Coronary artery (tissue), 2 donors: ENCODE measurements around the gene CCDC33.

Source experiments
- DNase-seq: peaks from one replicate; pipeline ENCODE4 v3.0.0-alpha.2; 2017; ENCODE audit warnings: low spot score
- H3K27ac ChIP-seq, 2 donors: fragments of 200-600 bp; sonication (generic); one replicate each; pipeline ENCODE4 v1.5.1; 2016 to 2019
- H3K4me3 ChIP-seq: fragments of 200-600 bp; sonication (generic); 2 replicates; pipeline ENCODE4 v1.5.1; 2016; ENCODE audit warnings: mild to moderate bottlenecking, moderate library complexity
- CTCF ChIP-seq: fragments of 200-600 bp; sonication (generic); IDR thresholded peaks from one replicate; pipeline ENCODE4 v1.5.1; 2019; ENCODE audit warnings: antibody characterized with exemption

CCDC33 gene

GRCh38 chr15:74258456-74259291 is 22.5 kb downstream of the CCDC33 start:
- no peak for DNase-seq
- Histone ChIP-seq H3K4me3 (no peak overlapping the region), H3K27ac (no peak overlapping the region)
- no peak for TF ChIP-seq CTCF

- Histone ChIP-seq H3K4me3 (no peak overlapping the region), H3K27ac (no peak overlapping the region)
- DNase-seq: no peak
- no peak for TF ChIP-seq CTCF
Observed at GRCh38 chr15:74259292-74259648, 23.1 kb downstream of the CCDC33 start.

GRCh38 chr15:74259821-74260607 is 23.9 kb downstream of the CCDC33 start:
- TF ChIP-seq CTCF: no peak
- Histone ChIP-seq H3K27ac (no peak overlapping the region), H3K4me3 (no peak overlapping the region)
- no peak for DNase-seq

GRCh38 chr15:74261041-74261440 is 24.9 kb downstream of the CCDC33 start:
- no peak for TF ChIP-seq CTCF
- no peak for DNase-seq
- no peak overlapping the region for H3K4me3 ChIP-seq

GRCh38 chr15:74261685-74262084 is 25.6 kb downstream of the CCDC33 start:
- TF ChIP-seq CTCF: no peak
- no peak for DNase-seq
- Histone ChIP-seq H3K27ac (no peak overlapping the region), H3K4me3 (no peak overlapping the region)

More at GRCh38 chr15:74261041-74261440, 24.9 kb downstream of the CCDC33 start:
- no peak overlapping the region for H3K27ac ChIP-seq

- no peak for TF ChIP-seq CTCF
- Histone ChIP-seq H3K27ac (no peak overlapping the region), H3K4me3 (no peak overlapping the region)
- no peak for DNase-seq
Observed at GRCh38 chr15:74262151-74262550, 26.0 kb downstream of the CCDC33 start.
